ENCODE results near the gene DYNLT1. TPM values are rescaled to one million over a fixed set of nuclear protein-coding genes. Genes with fewer than 3 reads are reported as not detected.
"Not testable (repeated sequence)": the region's sequence is repeated elsewhere in the genome, so short reads cannot be mapped to it uniquely, and the experiment has no call there.

The DYNLT1 gene
- total RNA-seq, 6 donors from 2014 or later, result 49.2 to 119 (median 100) TPM

GRCh38 chr6:158660333-158660754 lies 15.8 kb upstream of the DYNLT1 start:
- no peaks in the 10 kb centered on the region for H3K36me3 ChIP-seq
- H3K9me3 ChIP-seq, result no peaks in the 10 kb centered on the region
- H3K4me1 ChIP-seq, result peaks cover 10 to 40% (median 31%) of the 10 kb centered on the region in 4 donors
- 20 to 41% methylated on average over 10 of the region's 10 CpGs for WGBS, 2 donors
- ATAC-seq (ENCODE audit: low FRiP score in 2 of 2), result peak; percentile 50
- H3K27me3 ChIP-seq, result no peaks in the 10 kb centered on the region
- DNase-seq, result no peak
- H3K27ac ChIP-seq, result no peak overlapping the region
- no peak overlapping the region for H3K4me3 ChIP-seq
- TF ChIP-seq POLR2A (IDR thresholded peaks at IDR 0.05), result no peak
- peak in 5 of 6 experiments; percentile 22 to 61 (median 50) for TF ChIP-seq CTCF (IDR thresholded peaks at IDR 0.05)

- not testable (repeated sequence) for H3K27me3 ChIP-seq; H3K4me3 ChIP-seq; H3K9me3 ChIP-seq; H3K36me3 ChIP-seq; ATAC-seq (ENCODE audit: low FRiP score in 2 of 2)
- 64 to 66% methylated on average over 9 of the region's 9 CpGs for WGBS, 2 donors
- Histone ChIP-seq H3K4me1 (peaks cover 19 to 46% (median 38%) of the 10 kb centered on the region in 4 donors), H3K27ac (peak overlapping the region in 2 of 4 donors; percentile 78 to 81)
- peak in 1 of 2 donors; percentile 77 for DNase-seq
These were observed 12.4 kb upstream of the DYNLT1 start for GRCh38 chr6:158656986-158657385.

GRCh38 chr6:158655569-158656450 lies 11.3 kb upstream of the DYNLT1 start:
- Histone ChIP-seq H3K27ac (peak overlapping the region; percentile 70 to 90 (median 80)), H3K4me3 (no peak overlapping the region), H3K9me3 (no peaks in the 10 kb centered on the region), H3K27me3 (no peaks in the 10 kb centered on the region), H3K4me1 (peaks cover 19 to 45% (median 36%) of the 10 kb centered on the region in 4 donors), H3K36me3 (no peaks in the 10 kb centered on the region)
- TF ChIP-seq POLR2A (IDR thresholded peaks at IDR 0.05) (no peak), CTCF (IDR thresholded peaks at IDR 0.05) (no peak), POLR2AphosphoS5 (IDR thresholded peaks at IDR 0.05) (peak in 1 of 2 donors; percentile 24), EP300 (IDR thresholded peaks at IDR 0.05) (no peak)
- peak; percentile 11 to 72 for ATAC-seq (ENCODE audit: low FRiP score in 2 of 2)
- DNase-seq, result peak in 1 of 2 donors; percentile 89
- WGBS, 2 donors, result 67 to 82% methylated on average over 21 to 22 of the region's 22 CpGs

- Histone ChIP-seq H3K9me3 (no peaks in the 10 kb centered on the region), H3K27ac (peak overlapping the region; percentile 70 to 90 (median 80)), H3K36me3 (no peaks in the 10 kb centered on the region), H3K4me3 (no peak overlapping the region), H3K4me1 (peaks cover 19 to 37% (median 29%) of the 10 kb centered on the region in 4 donors), H3K27me3 (no peaks in the 10 kb centered on the region)
- 30 to 38% methylated on average over 10 of the region's 10 CpGs for WGBS, 2 donors
- TF ChIP-seq POLR2A (IDR thresholded peaks at IDR 0.05), result no peak
- TF ChIP-seq POLR2AphosphoS5 (IDR thresholded peaks at IDR 0.05), result peak; percentile 13 to 47
- peak in 2 of 6 experiments; percentile 10 to 16 for TF ChIP-seq CTCF (IDR thresholded peaks at IDR 0.05)
- peak in 2 of 4 donors; percentile 52 to 79 for TF ChIP-seq EP300 (IDR thresholded peaks at IDR 0.05)
- ATAC-seq (ENCODE audit: low FRiP score in 2 of 2), result peak; percentile 19 to 56
- DNase-seq, result peak in 1 of 2 donors; percentile 74
These were observed 10.5 kb upstream of the DYNLT1 start for GRCh38 chr6:158654960-158655489.

GRCh38 chr6:158654498-158654897 lies 10.0 kb upstream of the DYNLT1 start:
- TF ChIP-seq EP300 (IDR thresholded peaks at IDR 0.05) (no peak), CTCF (IDR thresholded peaks at IDR 0.05) (no peak), POLR2AphosphoS5 (IDR thresholded peaks at IDR 0.05) (peak; percentile 45 to 72), POLR2A (IDR thresholded peaks at IDR 0.05) (peak in 2 of 4 donors; percentile 5 to 34)
- DNase-seq, result peak in 1 of 2 donors; percentile 87
- 56 to 95% methylated on average over 3 to 6 of the region's 6 CpGs for WGBS, 2 donors
- Histone ChIP-seq H3K4me1 (peaks cover 21 to 39% (median 28%) of the 10 kb centered on the region in 4 donors), H3K4me3 (no peak overlapping the region), H3K27me3 (no peaks in the 10 kb centered on the region), H3K36me3 (no peaks in the 10 kb centered on the region), H3K9me3 (no peaks in the 10 kb centered on the region), H3K27ac (peak overlapping the region; percentile 70 to 90 (median 80))
- ATAC-seq (ENCODE audit: low FRiP score in 2 of 2), result peak; percentile 81 to 95

All from upper lobe of left lung (tissue), 6 donors.